Measurements from ENCODE around the gene ALPP.
"Not testable (repeated sequence)": the region's sequence is repeated elsewhere in the genome, so short reads cannot be mapped to it uniquely, and the experiment has no call there.

GRCh38 chr2:232334136-232334884 is 44.2 kb upstream of the ALPP start:
- TF ChIP-seq CTCF, POLR2AphosphoS5, POLR2A (IDR thresholded peaks at IDR 0.05): not testable (repeated sequence)

Measured in breast epithelium (tissue), 3 donors.